Effector memory CD8-positive, alpha-beta T cell (primary cell): ENCODE data around the gene SEMA4D.

Experiments used
- ATAC-seq: fragments of 150-1000 bp; cut with Tn5 transposase; replicated peaks from 2 replicates; pipeline ENCODE4 v1.10.0; 2021; ENCODE audit warnings: mild to moderate bottlenecking, moderate library complexity
- DNase-seq, 3 experiments: peaks; one replicate each; pipeline ENCODE4 v3.0.0; 2021
- H3K27ac Mint-ChIP-seq, 2 donors: one replicate each; pipeline ENCODE4 v1.8.0; 2022; ENCODE audit warnings: mild to moderate bottlenecking in 2 of 2, mixed read lengths in 2 of 2, moderate library complexity in 2 of 2
- H3K27me3 Mint-ChIP-seq, 2 donors: one replicate each; pipeline ENCODE4 v1.8.0; 2022; ENCODE audit warnings: mixed read lengths in 2 of 2
- H3K36me3 Mint-ChIP-seq: one replicate; pipeline ENCODE4 v1.8.0; 2022; ENCODE audit warnings: mild to moderate bottlenecking, moderate library complexity, mixed read lengths; ENCODE audit not compliant: insufficient read depth
- H3K4me1 Mint-ChIP-seq, 2 donors: one replicate each; pipeline ENCODE4 v1.8.0; 2022; ENCODE audit warnings: low read depth in 2 of 2, mixed read lengths in 2 of 2
- H3K4me3 Mint-ChIP-seq, 2 donors: one replicate each; pipeline ENCODE4 v1.8.0; 2022; ENCODE audit warnings: mild to moderate bottlenecking in 2 of 2, mixed read lengths in 2 of 2, moderate library complexity in 2 of 2
- H3K9me3 Mint-ChIP-seq, 2 donors: one replicate each; pipeline ENCODE4 v1.8.0; 2022; ENCODE audit warnings: mixed read lengths in 2 of 2

SEMA4D gene

GRCh38 chr9:89438194-89438593 lies 59.7 kb downstream of the SEMA4D start:
- H3K4me1 Mint-ChIP-seq, result peaks cover 69 to 72% of the 10 kb centered on the region in 2 donors
- H3K36me3 Mint-ChIP-seq, result peaks cover 34% of the 10 kb centered on the region
- no peaks in the 10 kb centered on the region for H3K9me3 Mint-ChIP-seq
- no peak for ATAC-seq
- peak overlapping the region; percentile 85 to 93 for H3K27ac Mint-ChIP-seq
- peak overlapping the region; percentile 60 to 66 for H3K4me3 Mint-ChIP-seq
- no peak for DNase-seq
- H3K27me3 Mint-ChIP-seq, result no peaks in the 10 kb centered on the region

DNA sequence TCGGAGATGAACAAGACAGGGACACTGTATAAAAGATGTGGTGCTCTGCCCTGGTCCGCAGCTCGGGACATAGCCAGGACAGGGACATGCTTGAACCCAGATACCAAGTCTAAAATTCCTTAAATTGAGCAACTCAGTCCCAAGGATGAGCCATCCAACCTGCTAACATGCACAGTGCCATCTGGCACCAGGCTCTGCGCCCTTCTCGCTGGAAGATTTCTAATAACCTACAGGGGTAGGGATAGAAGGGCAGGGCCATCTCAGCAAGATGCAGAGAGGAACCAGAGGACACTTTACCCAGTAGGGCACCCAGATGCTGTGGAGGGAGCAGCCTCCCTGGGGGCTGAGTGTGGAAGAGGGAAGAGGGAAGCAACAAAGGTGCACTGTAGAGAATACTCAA lies 60.1 kb downstream of the SEMA4D start:
- ATAC-seq (no peak), DNase-seq (no peak)
- peak overlapping the region; percentile 60 to 66 for H3K4me3 Mint-ChIP-seq
- H3K36me3 Mint-ChIP-seq, result peaks cover 34% of the 10 kb centered on the region
- H3K27me3 Mint-ChIP-seq, result no peaks in the 10 kb centered on the region
- peak overlapping the region; percentile 85 to 93 for H3K27ac Mint-ChIP-seq
- peaks cover 71 to 72% of the 10 kb centered on the region in 2 donors for H3K4me1 Mint-ChIP-seq
- no peaks in the 10 kb centered on the region for H3K9me3 Mint-ChIP-seq

GRCh38 chr9:89436963-89437625 lies 60.8 kb downstream of the SEMA4D start:
- H3K4me3 Mint-ChIP-seq, result peak overlapping the region; percentile 60 to 66
- peak; percentile 63 to 71 (median 70) for DNase-seq
- H3K36me3 Mint-ChIP-seq, result peaks cover 33% of the 10 kb centered on the region

GRCh38 chr9:89436326-89436725 lies 61.6 kb downstream of the SEMA4D start:
- Mint-ChIP-seq H3K9me3 (no peaks in the 10 kb centered on the region), H3K4me3 (peak overlapping the region; percentile 60 to 66), H3K27me3 (no peaks in the 10 kb centered on the region), H3K36me3 (peaks cover 29% of the 10 kb centered on the region), H3K4me1 (peaks cover 75 to 78% of the 10 kb centered on the region in 2 donors), H3K27ac (peak overlapping the region; percentile 85 to 93)
- DNase-seq, result no peak
- no peak for ATAC-seq

More at GRCh38 chr9:89436963-89437625, 60.8 kb downstream of the SEMA4D start:
- H3K4me1 Mint-ChIP-seq, result peaks cover 75 to 77% of the 10 kb centered on the region in 2 donors
- no peaks in the 10 kb centered on the region for H3K27me3 Mint-ChIP-seq
- H3K27ac Mint-ChIP-seq, result peak overlapping the region; percentile 85 to 93
- ATAC-seq, result peak; percentile 95
- H3K9me3 Mint-ChIP-seq, result no peaks in the 10 kb centered on the region

DNA sequence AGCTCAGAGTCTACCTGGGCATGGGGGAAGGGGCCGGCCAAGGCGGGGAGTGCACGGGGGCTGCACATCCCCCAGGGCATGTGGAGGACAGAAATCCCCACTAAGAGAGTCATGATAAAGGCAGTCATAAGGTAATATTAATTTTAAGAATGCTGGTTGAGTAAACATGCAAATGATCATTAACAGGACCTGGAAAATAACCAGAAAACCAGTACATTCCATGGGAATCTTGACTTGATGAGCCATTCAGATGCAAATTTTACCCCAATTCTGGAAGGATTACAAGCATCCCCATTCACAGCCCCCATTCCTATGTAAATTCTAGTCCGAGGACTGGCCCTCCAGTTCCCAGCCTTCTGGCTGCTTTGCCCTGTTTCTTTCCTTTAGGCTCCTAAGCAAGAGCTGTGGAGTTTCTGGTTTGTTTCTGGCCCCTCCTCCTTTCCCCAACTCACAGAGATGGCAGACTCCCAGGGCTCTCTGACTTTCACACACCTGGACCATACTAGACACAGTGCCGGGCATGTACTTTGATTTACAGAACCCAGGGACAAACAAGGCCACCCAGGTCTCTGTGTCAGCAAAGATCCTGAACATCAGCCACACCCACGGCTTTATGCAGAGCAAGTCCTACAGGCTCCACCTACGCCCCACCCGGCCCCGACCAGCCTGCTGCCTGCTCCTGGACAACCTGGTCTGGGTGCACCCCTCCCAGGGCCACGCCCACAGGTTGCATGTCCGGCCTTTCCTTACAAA lies 62.7 kb downstream of the SEMA4D start:
- Mint-ChIP-seq H3K36me3 (peaks cover 22% of the 10 kb centered on the region), H3K4me1 (peaks cover 72% of the 10 kb centered on the region in 2 donors)
- no peak for ATAC-seq

DNA sequence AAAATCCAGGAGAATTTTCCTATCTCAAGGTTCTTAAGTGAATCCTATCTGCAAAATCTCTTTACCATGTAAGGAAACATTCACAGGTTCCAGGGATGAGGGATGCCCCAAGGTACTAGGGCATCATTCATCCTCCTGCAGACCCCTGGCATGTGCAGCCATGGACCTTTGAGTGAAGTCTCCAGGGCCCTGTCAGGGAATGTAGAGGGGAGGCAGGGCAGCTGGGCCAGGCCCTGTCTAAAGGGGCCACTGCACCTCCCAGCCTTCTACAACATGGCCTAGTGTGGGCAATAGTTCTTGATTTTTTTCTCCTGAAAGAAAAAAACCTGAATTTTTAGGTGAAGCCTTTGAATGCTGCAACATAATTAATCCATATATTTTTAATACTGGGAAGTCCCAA lies 63.3 kb downstream of the SEMA4D start:
- ATAC-seq, result no peak
- peaks cover 22% of the 10 kb centered on the region for H3K36me3 Mint-ChIP-seq
- peaks cover 70 to 71% of the 10 kb centered on the region in 2 donors for H3K4me1 Mint-ChIP-seq
- H3K27ac Mint-ChIP-seq, result peak overlapping the region; percentile 63 to 93
- no peaks in the 10 kb centered on the region for H3K27me3 Mint-ChIP-seq
- peak overlapping the region in 1 of 2 donors; percentile 23 for H3K4me3 Mint-ChIP-seq
- H3K9me3 Mint-ChIP-seq, result no peaks in the 10 kb centered on the region
- DNase-seq, result no peak

More for the DNA sequence above, 62.7 kb downstream of the SEMA4D start:
- no peaks in the 10 kb centered on the region for H3K27me3 Mint-ChIP-seq
- DNase-seq, result no peak
- peak overlapping the region; percentile 85 to 93 for H3K27ac Mint-ChIP-seq
- no peaks in the 10 kb centered on the region for H3K9me3 Mint-ChIP-seq
- peak overlapping the region; percentile 48 to 70 for H3K4me3 Mint-ChIP-seq

GRCh38 chr9:89433826-89434225 lies 64.1 kb downstream of the SEMA4D start:
- Mint-ChIP-seq H3K27me3 (no peaks in the 10 kb centered on the region), H3K4me3 (no peak overlapping the region), H3K27ac (peak overlapping the region in 1 of 2 donors; percentile 93), H3K4me1 (peaks cover 72 to 74% of the 10 kb centered on the region in 2 donors), H3K36me3 (peaks cover 23% of the 10 kb centered on the region), H3K9me3 (no peaks in the 10 kb centered on the region)
- ATAC-seq (no peak), DNase-seq (no peak)

DNA sequence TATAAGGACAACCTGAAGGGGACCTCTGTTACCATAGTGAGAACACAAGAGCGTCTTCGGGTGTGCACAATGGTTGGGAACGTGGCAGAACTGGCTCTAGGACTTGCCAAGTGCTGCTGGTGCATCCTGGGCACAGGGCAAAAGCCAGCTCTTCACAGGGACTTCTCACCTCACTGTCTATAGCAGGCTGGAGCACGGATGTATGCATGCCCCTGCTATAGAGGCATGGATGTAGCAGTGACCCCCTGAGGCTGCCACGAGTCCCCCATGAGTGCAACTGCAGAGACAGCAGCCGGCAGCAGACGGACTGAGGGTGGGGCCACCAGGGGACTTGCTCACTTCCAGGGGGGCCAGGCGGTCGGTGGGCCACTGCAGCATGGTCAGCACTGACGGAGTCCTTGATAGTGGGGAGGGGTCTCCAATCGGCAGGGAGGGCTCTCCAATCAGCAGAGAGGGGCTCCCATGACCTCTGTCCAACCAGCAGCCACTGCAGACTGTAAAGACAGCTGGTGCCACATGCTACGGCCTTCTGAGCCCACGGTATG lies 64.9 kb downstream of the SEMA4D start:
- Mint-ChIP-seq H3K36me3 (peaks cover 29% of the 10 kb centered on the region), H3K4me3 (no peak overlapping the region), H3K9me3 (no peaks in the 10 kb centered on the region), H3K4me1 (peaks cover 78 to 79% of the 10 kb centered on the region in 2 donors), H3K27ac (peak overlapping the region; percentile 64 to 70), H3K27me3 (no peaks in the 10 kb centered on the region)
- DNase-seq (no peak), ATAC-seq (no peak)

DNA sequence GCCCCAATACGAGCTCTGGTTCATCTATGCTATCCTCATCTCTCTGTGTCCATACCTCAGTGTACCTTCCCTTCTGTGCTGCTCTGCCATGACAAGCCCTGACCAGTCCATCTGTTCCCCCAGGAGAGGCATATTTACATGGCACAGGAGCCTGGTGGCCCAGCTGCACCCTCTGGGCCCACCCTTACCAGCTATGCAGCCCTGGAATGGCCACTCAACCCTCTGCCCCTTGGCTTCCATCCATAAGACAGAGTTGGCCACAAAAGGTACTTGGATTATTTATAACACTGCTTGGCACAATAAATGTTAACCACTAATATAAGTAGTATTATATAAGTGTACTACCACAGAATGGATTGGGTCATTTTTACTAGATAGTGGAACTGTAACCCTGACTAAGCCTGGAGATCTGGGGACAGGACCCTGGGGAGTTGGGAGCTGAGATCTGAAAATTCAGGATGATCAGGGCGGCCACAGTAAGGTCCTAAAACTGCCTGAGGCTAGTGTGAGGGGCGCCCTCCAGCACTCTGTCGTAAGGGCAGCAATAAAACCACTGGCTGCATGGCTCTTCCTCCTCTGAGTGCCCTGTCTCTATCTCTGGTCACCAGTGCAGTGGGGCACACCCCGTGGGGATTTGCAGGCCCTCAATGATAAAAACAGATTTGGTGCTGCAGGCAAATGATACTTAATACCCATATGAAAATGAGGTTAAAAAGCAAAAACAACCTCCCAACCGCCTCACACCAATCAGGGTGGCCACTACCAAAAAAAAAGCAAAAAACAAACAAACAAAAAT lies 65.8 kb downstream of the SEMA4D start:
- H3K27me3 Mint-ChIP-seq, result no peaks in the 10 kb centered on the region
- no peak for ATAC-seq
- peak overlapping the region in 1 of 2 donors; percentile 20 for H3K4me3 Mint-ChIP-seq
- peaks cover 25% of the 10 kb centered on the region for H3K36me3 Mint-ChIP-seq
- H3K9me3 Mint-ChIP-seq, result no peaks in the 10 kb centered on the region
- peaks cover 77 to 79% of the 10 kb centered on the region in 2 donors for H3K4me1 Mint-ChIP-seq
- no peak for DNase-seq
- peak overlapping the region; percentile 64 to 70 for H3K27ac Mint-ChIP-seq

DNA sequence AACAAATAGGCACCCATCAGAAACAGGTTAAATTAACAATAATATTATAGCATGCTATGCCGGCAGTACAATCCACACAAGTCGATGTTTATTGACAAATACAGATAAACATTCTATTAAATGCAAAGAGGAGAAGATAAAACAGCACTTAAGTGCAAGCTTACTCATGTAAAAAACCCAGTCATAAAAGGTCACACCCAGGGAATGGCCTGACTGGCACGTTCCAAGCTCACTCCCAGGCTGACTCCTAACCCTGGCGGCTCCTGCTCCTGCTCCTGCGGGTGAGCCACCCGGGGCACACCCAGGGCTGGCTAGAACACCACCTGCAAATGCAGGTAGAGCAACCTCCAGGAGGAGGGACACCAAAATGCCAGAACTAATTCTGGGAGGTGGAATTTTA lies 66.9 kb downstream of the SEMA4D start:
- DNase-seq (no peak), ATAC-seq (no peak)
- H3K27me3 Mint-ChIP-seq, result no peaks in the 10 kb centered on the region
- peak overlapping the region in 1 of 2 donors; percentile 8 for H3K27ac Mint-ChIP-seq
- H3K36me3 Mint-ChIP-seq, result peaks cover 26% of the 10 kb centered on the region
- H3K4me3 Mint-ChIP-seq, result no peak overlapping the region
- peaks cover 77 to 80% of the 10 kb centered on the region in 2 donors for H3K4me1 Mint-ChIP-seq
- no peaks in the 10 kb centered on the region for H3K9me3 Mint-ChIP-seq

GRCh38 chr9:89428901-89429890 lies 68.7 kb downstream of the SEMA4D start:
- H3K27me3 Mint-ChIP-seq, result no peaks in the 10 kb centered on the region
- H3K27ac Mint-ChIP-seq, result peak overlapping the region; percentile 91 to 94
- ATAC-seq (peak; percentile 52), DNase-seq (peak; percentile 51 to 65 (median 58))
- H3K4me3 Mint-ChIP-seq, result peak overlapping the region; percentile 54 to 84
- H3K9me3 Mint-ChIP-seq, result no peaks in the 10 kb centered on the region
- H3K4me1 Mint-ChIP-seq, result peaks cover 77 to 86% of the 10 kb centered on the region in 2 donors
- H3K36me3 Mint-ChIP-seq, result peaks cover 26% of the 10 kb centered on the region

DNA sequence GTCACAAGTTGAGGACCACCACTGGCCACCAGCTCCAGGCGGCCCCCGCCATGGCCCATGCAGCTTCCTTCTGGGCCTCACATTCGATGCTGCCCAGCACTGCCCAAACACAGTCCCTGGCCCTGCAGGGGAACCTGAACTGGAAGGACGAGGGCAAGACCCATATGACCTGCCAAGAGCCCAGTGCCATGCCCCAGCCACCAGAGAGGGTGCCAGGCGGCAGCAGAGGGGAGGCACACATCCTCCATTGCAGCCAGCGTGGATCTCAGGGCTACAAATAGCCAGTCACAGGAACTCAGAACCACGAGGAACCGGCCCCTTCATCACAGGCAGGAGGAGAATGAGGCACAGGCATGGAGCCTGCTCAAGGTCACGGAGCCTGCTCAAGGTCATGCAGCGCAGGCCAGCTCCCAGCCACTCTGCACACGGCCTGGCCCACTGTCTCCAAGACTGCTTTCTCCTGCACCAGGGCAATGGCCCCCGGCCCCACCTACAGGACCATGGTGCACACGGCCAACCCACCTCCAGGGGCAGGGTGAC lies 69.6 kb downstream of the SEMA4D start:
- no peak for ATAC-seq
- peaks cover 26% of the 10 kb centered on the region for H3K36me3 Mint-ChIP-seq
- peaks cover 85 to 90% of the 10 kb centered on the region in 2 donors for H3K4me1 Mint-ChIP-seq
- peak overlapping the region; percentile 54 to 84 for H3K4me3 Mint-ChIP-seq
- no peaks in the 10 kb centered on the region for H3K27me3 Mint-ChIP-seq
- H3K27ac Mint-ChIP-seq, result peak overlapping the region; percentile 91 to 94
- H3K9me3 Mint-ChIP-seq, result no peaks in the 10 kb centered on the region
- DNase-seq, result no peak
